PC-3 (cell line): Measurements from ENCODE around the gene COLEC11. TPM values are rescaled to one million over a fixed set of nuclear protein-coding genes. Genes with fewer than 3 reads are reported as not detected.

ENCODE experiments used
- ATAC-seq: fragments of 200-7000 bp; cut with Tn5 transposase; 2 replicates; pipeline ENCODE4 v1.9.1; 2020; ENCODE audit warnings: mild to moderate bottlenecking, moderate library complexity
- BruUV-seq: library from RNA; stranded (reverse); fragments of 400-500 nt; replicated peaks from 2 replicates; lab custom pipeline; 2021; lab: Mats Ljungman, UMichigan
- CTCF ChIA-PET: fragments of 300-600 bp; sonication (Branson Sonifier 250); formaldehyde crosslinking; loops from one replicate; lab custom pipeline; 2022; ENCODE audit warnings: antibody characterized with exemption; lab: Charles Lee
- POLR2A ChIA-PET: fragments of 300-600 bp; sonication (Branson Sonifier 250); formaldehyde crosslinking; loops from one replicate; lab custom pipeline; 2022; ENCODE audit warnings: antibody characterized with exemption; ENCODE audit not compliant: unreplicated experiment; lab: Charles Lee
- DNase-seq: peaks from one replicate; pipeline ENCODE4 v3.0.0-alpha.2; 2015
- H2AFZ ChIP-seq: fragments of 300-600 bp; sonication (generic); 2 replicates; pipeline ENCODE4 v1.6.0; 2016; ENCODE audit warnings: antibody characterized with exemption, low read length
- H3F3A ChIP-seq: fragments of 300-600 bp; sonication (generic); one replicate; pipeline ENCODE4 v1.6.0; 2017; ENCODE audit warnings: antibody characterized with exemption, low read length, control low read depth, mild to moderate bottlenecking; ENCODE audit not compliant: unreplicated experiment
- H3K27ac ChIP-seq: fragments of 300-600 bp; sonication (generic); 2 replicates; pipeline ENCODE4 v1.5.1; 2016; ENCODE audit warnings: mild to moderate bottlenecking, low read length
- H3K27me3 ChIP-seq: fragments of 300-600 bp; sonication (generic); 2 replicates; pipeline ENCODE4 v1.6.1; 2016; ENCODE audit warnings: low read length, mixed read lengths
- H3K36me3 ChIP-seq: fragments of 300-600 bp; sonication (generic); 2 replicates; pipeline ENCODE4 v1.6.1; 2016; ENCODE audit warnings: low read depth, mixed run types, low read length, mixed read lengths
- H3K4me1 ChIP-seq: fragments of 300-600 bp; sonication (generic); 2 replicates; pipeline ENCODE4 v1.5.1; 2016; ENCODE audit warnings: low read length; ENCODE audit not compliant: insufficient read depth
- H3K4me2 ChIP-seq: fragments of 300-600 bp; sonication (generic); 2 replicates; pipeline ENCODE4 v1.6.0; 2016; ENCODE audit warnings: low read length
- H3K4me3 ChIP-seq: fragments of 300-600 bp; sonication (generic); 2 replicates; pipeline ENCODE4 v1.5.1; 2016; ENCODE audit warnings: mild to moderate bottlenecking, low read length, mixed read lengths
- H3K79me2 ChIP-seq: fragments of 300-600 bp; sonication (generic); 2 replicates; pipeline ENCODE4 v1.6.1; 2017; ENCODE audit warnings: low read length, mixed read lengths
- H3K9ac ChIP-seq: fragments of 300-600 bp; sonication (generic); 2 replicates; pipeline ENCODE4 v1.6.0; 2016; ENCODE audit warnings: mild to moderate bottlenecking, low read length
- H3K9me2 ChIP-seq: fragments of 300-600 bp; sonication (generic); replicated peaks from 2 replicates; pipeline ENCODE4 v1.6.1; 2016; ENCODE audit warnings: mixed run types, low read length, mixed read lengths
- H3K9me3 ChIP-seq: fragments of 300-600 bp; sonication (generic); 2 replicates; pipeline ENCODE4 v1.6.1; 2016; ENCODE audit warnings: low read length, mixed read lengths
- H4K20me1 ChIP-seq: fragments of 300-600 bp; sonication (generic); 2 replicates; pipeline ENCODE4 v1.6.1; 2016; ENCODE audit warnings: low read length, mixed read lengths
- EZH2 ChIP-seq: fragments of 300-600 bp; sonication (generic); IDR thresholded peaks from one replicate; pipeline ENCODE4 v1.6.1; 2017; ENCODE audit warnings: antibody characterized with exemption, mild to moderate bottlenecking, low read length; ENCODE audit not compliant: unreplicated experiment
- EZH2phosphoT487 ChIP-seq: fragments of 300-600 bp; sonication (generic); IDR thresholded peaks from 2 replicates; pipeline ENCODE4 v1.6.1; 2018; ENCODE audit warnings: mild to moderate bottlenecking, antibody characterized with exemption, low read length, borderline replicate concordance
- intact Hi-C: fragments of 100-400 bp; cut with micrococcal nuclease; formaldehyde crosslinking; loops from 2 replicates; pipeline ENCODE4 v1.9.0; 2023
- total RNA-seq: library from RNA; depleted of rRNA; stranded (reverse); fragments of >200 nt; gene quantifications from 2 replicates; pipeline ENCODE4 v1.2.3, GENCODE V29; 2014
- TF ChIP-seq, protein P1 (sequence below): fragments of 300-600 bp; sonication (generic); conservative IDR thresholded peaks from 2 replicates; pipeline ENCODE4 v1.5.1; 2017; ENCODE audit warnings: antibody characterized with exemption, low read depth, mild to moderate bottlenecking, low read length

COLEC11 gene
- total RNA-seq, 1 experiment from 2014 or later, result 0.44 TPM

DNA sequence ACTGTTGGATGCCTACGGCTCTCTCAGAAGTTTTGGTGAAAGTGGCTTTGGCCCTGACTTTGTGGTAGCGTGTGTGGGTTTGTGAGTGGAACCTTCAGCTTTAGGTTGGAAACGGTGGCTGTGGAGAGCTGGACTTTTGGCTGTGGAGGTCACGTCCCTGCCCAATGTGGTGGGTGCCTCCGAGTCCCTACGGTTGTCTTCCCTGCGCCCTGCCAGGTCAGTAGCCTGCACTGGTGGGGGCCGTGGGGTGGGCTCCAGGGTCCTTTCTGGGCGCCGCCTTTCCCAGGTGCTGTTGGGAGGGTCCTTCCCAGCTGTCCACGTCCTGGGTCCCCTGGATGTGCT lies 11.1 kb downstream of the COLEC11 start:
- TF ChIP-seq, protein P1, sequence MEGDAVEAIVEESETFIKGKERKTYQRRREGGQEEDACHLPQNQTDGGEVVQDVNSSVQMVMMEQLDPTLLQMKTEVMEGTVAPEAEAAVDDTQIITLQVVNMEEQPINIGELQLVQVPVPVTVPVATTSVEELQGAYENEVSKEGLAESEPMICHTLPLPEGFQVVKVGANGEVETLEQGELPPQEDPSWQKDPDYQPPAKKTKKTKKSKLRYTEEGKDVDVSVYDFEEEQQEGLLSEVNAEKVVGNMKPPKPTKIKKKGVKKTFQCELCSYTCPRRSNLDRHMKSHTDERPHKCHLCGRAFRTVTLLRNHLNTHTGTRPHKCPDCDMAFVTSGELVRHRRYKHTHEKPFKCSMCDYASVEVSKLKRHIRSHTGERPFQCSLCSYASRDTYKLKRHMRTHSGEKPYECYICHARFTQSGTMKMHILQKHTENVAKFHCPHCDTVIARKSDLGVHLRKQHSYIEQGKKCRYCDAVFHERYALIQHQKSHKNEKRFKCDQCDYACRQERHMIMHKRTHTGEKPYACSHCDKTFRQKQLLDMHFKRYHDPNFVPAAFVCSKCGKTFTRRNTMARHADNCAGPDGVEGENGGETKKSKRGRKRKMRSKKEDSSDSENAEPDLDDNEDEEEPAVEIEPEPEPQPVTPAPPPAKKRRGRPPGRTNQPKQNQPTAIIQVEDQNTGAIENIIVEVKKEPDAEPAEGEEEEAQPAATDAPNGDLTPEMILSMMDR, result no peak
- TF ChIP-seq EZH2phosphoT487, result no peak
- TF ChIP-seq EZH2, result no peak
- no peaks in the 10 kb centered on the region for H3F3A ChIP-seq
- DNase-seq (no peak), ATAC-seq (no peak)
- peaks cover 4% of the 10 kb centered on the region; the same call in 1 of the 2 replicates for H3K4me1 ChIP-seq
- H3K27ac ChIP-seq, result peak overlapping the region; percentile 39
- H3K9ac ChIP-seq, result peak overlapping the region; percentile 41; the same call in 1 of the 2 replicates
- BruUV-seq, result no TSS peak
- H4K20me1 ChIP-seq, result no peaks in the 10 kb centered on the region
- H3K9me3 ChIP-seq, result no peaks in the 10 kb centered on the region
- H3K4me3 ChIP-seq, result no peak overlapping the region
- H3K36me3 ChIP-seq, result no peaks in the 10 kb centered on the region
- peak overlapping the region; percentile 53; the same call in 1 of the 2 replicates for H3K4me2 ChIP-seq
- intact Hi-C loops, result no loop called here
- H3K9me2 ChIP-seq, result no peaks in the 10 kb centered on the region
- H3K79me2 ChIP-seq, result no peaks in the 10 kb centered on the region
- peak overlapping the region; percentile 94 for H2AFZ ChIP-seq
- ChIA-PET CTCF (no interaction called here), POLR2A (no interaction called here)
- no peaks in the 10 kb centered on the region for H3K27me3 ChIP-seq

DNA sequence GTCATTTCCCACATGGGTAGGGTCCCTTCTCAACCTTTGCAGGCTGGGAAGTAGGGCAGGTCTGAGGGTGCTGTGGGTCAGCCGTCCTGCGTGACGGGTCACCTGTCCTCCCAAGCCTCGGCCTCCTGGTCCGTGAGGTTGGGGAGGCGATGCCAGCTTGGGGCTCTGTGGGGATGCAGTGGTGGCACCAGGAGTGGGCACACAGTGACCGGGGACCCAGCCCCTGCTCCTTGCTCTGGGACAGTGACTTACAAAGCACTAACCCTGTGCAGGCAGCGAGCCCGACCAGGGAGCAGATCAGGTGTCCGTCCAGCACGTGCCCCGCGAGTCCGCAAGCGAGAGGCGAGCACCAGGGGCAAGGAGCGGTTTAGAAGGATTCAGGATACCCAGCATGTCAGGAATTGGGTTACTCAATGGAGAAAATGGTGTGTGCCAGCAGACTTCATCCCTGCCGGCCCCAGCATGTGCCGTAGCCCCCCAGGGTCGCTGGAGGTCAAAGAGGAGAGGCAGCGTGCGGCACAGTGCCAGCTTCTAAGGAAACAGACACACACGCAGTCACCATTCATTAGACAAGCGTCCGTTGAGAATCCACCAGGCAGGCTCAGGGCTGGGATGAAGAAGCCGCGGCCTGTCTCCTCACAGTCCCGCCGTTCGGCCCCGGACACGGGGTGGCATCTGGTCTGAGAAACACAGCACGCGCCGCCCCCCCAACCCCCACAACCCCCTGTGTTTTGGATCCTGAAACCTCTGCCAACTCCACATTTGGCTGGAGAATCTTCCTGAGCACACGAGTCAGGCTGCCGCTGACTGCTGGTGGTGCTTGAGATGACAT lies 11.7 kb downstream of the COLEC11 start:
- H4K20me1 ChIP-seq, result no peaks in the 10 kb centered on the region
- H3K9me3 ChIP-seq, result no peaks in the 10 kb centered on the region
- peaks cover 4% of the 10 kb centered on the region; the same call in 1 of the 2 replicates for H3K4me1 ChIP-seq
- no peak overlapping the region for H2AFZ ChIP-seq
- no TSS peak for BruUV-seq
- H3K36me3 ChIP-seq, result no peaks in the 10 kb centered on the region
- POLR2A ChIA-PET, result no interaction called here
- TF ChIP-seq, protein P1, result no peak
- TF ChIP-seq EZH2 (no peak), EZH2phosphoT487 (no peak)
- H3K27ac ChIP-seq, result no peak overlapping the region
- CTCF ChIA-PET, result no interaction called here
- no peak for ATAC-seq
- no peaks in the 10 kb centered on the region for H3K27me3 ChIP-seq
- intact Hi-C loops, result no loop called here
- DNase-seq, result no peak
- no peaks in the 10 kb centered on the region for H3K9me2 ChIP-seq
- no peak overlapping the region for H3K4me2 ChIP-seq
- H3K9ac ChIP-seq, result no peak overlapping the region
- no peaks in the 10 kb centered on the region for H3F3A ChIP-seq
- H3K79me2 ChIP-seq, result no peaks in the 10 kb centered on the region
- no peak overlapping the region for H3K4me3 ChIP-seq
